Ectodermal cell (in vitro differentiated cells): ENCODE data around the gene NEO1.

Experiments
- H3K27ac ChIP-seq: 2 replicates; pipeline ENCODE4 v1.7.0; 2013; ENCODE audit warnings: mild to moderate bottlenecking, low read depth, low read length; ENCODE audit not compliant: insufficient read depth, poor library complexity, severe bottlenecking
- H3K27me3 ChIP-seq: 2 replicates; pipeline ENCODE4 v1.7.0; 2013; ENCODE audit warnings: mild to moderate bottlenecking, low read length; ENCODE audit not compliant: insufficient read depth, control insufficient read depth, poor library complexity, severe bottlenecking
- H3K36me3 ChIP-seq: one replicate; pipeline ENCODE4 v1.7.0; 2013; ENCODE audit warnings: low read length; ENCODE audit not compliant: control insufficient read depth, insufficient read depth
- H3K4me1 ChIP-seq: one replicate; pipeline ENCODE4 v1.7.0; 2013; ENCODE audit warnings: low read length; ENCODE audit not compliant: control insufficient read depth, insufficient read depth
- H3K4me3 ChIP-seq: 2 replicates; pipeline ENCODE4 v1.7.0; 2013; ENCODE audit warnings: low read depth, low read length, control low read depth; ENCODE audit not compliant: insufficient read depth
- H3K9me3 ChIP-seq: 2 replicates; pipeline ENCODE4 v1.7.0; 2013; ENCODE audit warnings: mild to moderate bottlenecking, low read length, moderate library complexity; ENCODE audit not compliant: control insufficient read depth
- WGBS, 2 experiments: methylation state at CpG; one replicate each; pipeline ENCODE4 v1.1.7; 2013; ENCODE audit warnings: missing lambda C conversion rate in 2 of 2; 5-methylcytosine and 5-hydroxymethylcytosine counted together

NEO1 gene

GRCh38 chr15:73028831-73029451 lies 23.3 kb upstream of the NEO1 start:
- H3K27ac ChIP-seq = no peak overlapping the region
- H3K27me3 ChIP-seq = no peaks in the 10 kb centered on the region
- no peaks in the 10 kb centered on the region for H3K4me1 ChIP-seq
- H3K36me3 ChIP-seq = no peaks in the 10 kb centered on the region
- H3K9me3 ChIP-seq = no peaks in the 10 kb centered on the region
- no peak overlapping the region for H3K4me3 ChIP-seq
- WGBS, 2 experiments = 85 to 93% methylated on average over 4 to 7 of the region's 7 CpGs

- Histone ChIP-seq H3K4me3 (no peak overlapping the region), H3K27ac (no peak overlapping the region), H3K4me1 (no peaks in the 10 kb centered on the region), H3K9me3 (no peaks in the 10 kb centered on the region), H3K36me3 (no peaks in the 10 kb centered on the region), H3K27me3 (no peaks in the 10 kb centered on the region)
- 97 to 98% methylated on average over 4 of the region's 4 CpGs for WGBS, 2 experiments
Measured at GRCh38 chr15:73030122-73030679, 22.1 kb upstream of the NEO1 start.

- H3K27me3 ChIP-seq = no peaks in the 10 kb centered on the region
- WGBS, 2 experiments = 94 to 99% methylated on average over 2 of the region's 2 CpGs
- no peak overlapping the region for H3K27ac ChIP-seq
Measured at GRCh38 chr15:73031648-73032047, 20.6 kb upstream of the NEO1 start.

DNA sequence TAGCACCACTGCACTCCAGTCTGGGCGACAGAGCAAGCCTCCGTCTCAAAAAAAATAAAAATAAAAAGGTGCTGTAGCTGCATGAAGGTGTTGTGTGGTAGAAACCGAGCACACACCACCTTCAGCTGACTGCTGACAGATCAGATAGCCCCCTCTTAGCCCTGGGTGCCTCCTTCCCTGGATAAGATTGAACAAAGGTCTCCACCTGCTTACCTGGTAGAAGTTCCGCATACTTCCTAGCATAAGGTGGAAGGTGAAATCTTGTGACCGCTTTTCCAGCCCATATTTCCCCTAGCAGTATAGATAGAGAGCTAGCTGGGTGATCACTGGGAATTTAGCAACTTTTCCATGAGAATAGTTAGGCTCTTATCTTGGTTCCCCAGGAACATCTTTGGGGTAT lies 18.7 kb upstream of the NEO1 start:
- Histone ChIP-seq H3K27ac (no peak overlapping the region), H3K36me3 (no peaks in the 10 kb centered on the region), H3K27me3 (no peaks in the 10 kb centered on the region), H3K9me3 (no peaks in the 10 kb centered on the region), H3K4me1 (peaks cover 2% of the 10 kb centered on the region), H3K4me3 (no peak overlapping the region)
- 90% methylated on average over 5 of the region's 5 CpGs for WGBS, 2 experiments

More at GRCh38 chr15:73031648-73032047, 20.6 kb upstream of the NEO1 start:
- H3K9me3 ChIP-seq = no peaks in the 10 kb centered on the region
- no peak overlapping the region for H3K4me3 ChIP-seq
- H3K4me1 ChIP-seq = no peaks in the 10 kb centered on the region
- H3K36me3 ChIP-seq = no peaks in the 10 kb centered on the region

DNA sequence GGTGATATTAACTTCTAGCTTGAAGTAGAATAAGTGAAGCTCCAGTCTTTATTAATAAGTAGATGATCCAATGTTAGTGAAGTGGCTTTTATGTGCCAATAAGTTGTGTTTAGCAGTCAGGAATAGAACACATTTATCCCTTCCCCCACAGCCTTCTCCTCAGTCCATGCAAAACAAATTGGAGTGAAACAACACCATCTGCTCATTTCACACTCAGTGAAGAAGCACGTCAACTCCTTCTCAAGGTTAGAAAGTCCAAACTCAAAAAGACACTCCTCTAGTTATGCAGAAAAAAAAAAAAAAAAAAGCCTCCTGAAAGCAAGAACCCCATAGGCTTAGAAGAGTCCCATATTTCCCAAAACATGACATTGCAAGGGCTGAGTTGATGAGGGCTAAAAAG lies 18.0 kb upstream of the NEO1 start:
- 71 to 87% methylated on average over 1 of the region's 1 CpG for WGBS, 2 experiments

GRCh38 chr15:73035221-73035620 lies 17.0 kb upstream of the NEO1 start:
- 90 to 91% methylated on average over 2 of the region's 2 CpGs for WGBS, 2 experiments
- Histone ChIP-seq H3K27ac (no peak overlapping the region), H3K27me3 (no peaks in the 10 kb centered on the region)

More for the DNA sequence above, 18.0 kb upstream of the NEO1 start:
- no peaks in the 10 kb centered on the region for H3K27me3 ChIP-seq
- H3K4me3 ChIP-seq = no peak overlapping the region
- no peaks in the 10 kb centered on the region for H3K36me3 ChIP-seq
- no peak overlapping the region for H3K27ac ChIP-seq
- H3K4me1 ChIP-seq = peaks cover 3% of the 10 kb centered on the region
- no peaks in the 10 kb centered on the region for H3K9me3 ChIP-seq

DNA sequence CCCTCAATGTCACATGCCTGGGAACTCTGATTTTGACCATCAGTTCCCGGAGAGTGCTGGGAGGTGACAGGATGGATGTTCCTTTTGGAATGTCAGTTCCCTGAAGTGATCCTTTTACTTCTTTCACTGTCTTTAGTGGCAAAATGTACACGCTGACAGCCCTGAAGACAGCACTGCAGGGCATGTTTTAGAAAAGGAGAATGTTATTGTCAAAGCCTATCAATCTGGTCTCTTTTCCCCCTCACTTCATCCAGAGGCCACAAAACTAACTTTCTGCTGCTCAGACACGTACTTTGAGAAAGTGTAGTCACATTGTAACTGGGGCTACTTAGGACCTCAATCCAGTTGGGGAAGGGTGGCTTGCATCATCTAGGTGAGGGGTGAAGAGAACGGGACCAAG lies 14.0 kb upstream of the NEO1 start:
- WGBS, 2 experiments = 75 to 89% methylated on average over 4 of the region's 4 CpGs
- peaks cover 3% of the 10 kb centered on the region for H3K4me1 ChIP-seq

More at GRCh38 chr15:73035221-73035620, 17.0 kb upstream of the NEO1 start:
- no peaks in the 10 kb centered on the region for H3K9me3 ChIP-seq
- H3K36me3 ChIP-seq = no peaks in the 10 kb centered on the region
- peaks cover 3% of the 10 kb centered on the region for H3K4me1 ChIP-seq
- H3K4me3 ChIP-seq = no peak overlapping the region

GRCh38 chr15:73046073-73046472 lies 6.2 kb upstream of the NEO1 start:
- H3K36me3 ChIP-seq = no peaks in the 10 kb centered on the region
- no peak overlapping the region for H3K27ac ChIP-seq
- H3K27me3 ChIP-seq = no peaks in the 10 kb centered on the region
- WGBS, 2 experiments = 88 to 91% methylated on average over 5 of the region's 5 CpGs
- no peak overlapping the region for H3K4me3 ChIP-seq
- H3K4me1 ChIP-seq = peaks cover 6% of the 10 kb centered on the region
- no peaks in the 10 kb centered on the region for H3K9me3 ChIP-seq

More for the DNA sequence above, 14.0 kb upstream of the NEO1 start:
- Histone ChIP-seq H3K36me3 (no peaks in the 10 kb centered on the region), H3K27me3 (no peaks in the 10 kb centered on the region), H3K27ac (no peak overlapping the region), H3K9me3 (no peaks in the 10 kb centered on the region), H3K4me3 (no peak overlapping the region)

DNA sequence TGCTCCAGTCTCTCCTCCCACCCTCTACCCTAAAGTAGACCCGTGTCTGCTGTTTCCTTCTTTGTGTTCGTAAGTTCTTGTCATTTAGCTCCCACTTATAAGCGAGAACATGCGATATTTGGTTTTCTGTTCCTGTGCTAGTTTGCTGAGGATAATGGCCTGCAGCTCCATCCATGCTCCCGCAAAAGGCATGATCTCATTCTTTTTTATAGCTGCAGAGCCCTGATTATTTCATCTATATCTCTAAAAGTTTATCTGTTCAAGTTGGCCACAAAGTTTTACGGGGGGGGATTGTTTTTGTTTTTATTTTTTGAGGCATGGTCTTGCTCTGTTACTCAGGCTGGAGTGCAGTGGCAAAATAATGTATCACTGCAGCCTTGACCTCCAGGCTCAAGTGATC lies 4.4 kb upstream of the NEO1 start:
- no peaks in the 10 kb centered on the region for H3K36me3 ChIP-seq
- no peaks in the 10 kb centered on the region for H3K9me3 ChIP-seq
- H3K4me1 ChIP-seq = peaks cover 8% of the 10 kb centered on the region
- no peaks in the 10 kb centered on the region for H3K27me3 ChIP-seq
- WGBS, 2 experiments = 92 to 96% methylated on average over 6 of the region's 6 CpGs
- H3K4me3 ChIP-seq = no peak overlapping the region
- H3K27ac ChIP-seq = no peak overlapping the region

DNA sequence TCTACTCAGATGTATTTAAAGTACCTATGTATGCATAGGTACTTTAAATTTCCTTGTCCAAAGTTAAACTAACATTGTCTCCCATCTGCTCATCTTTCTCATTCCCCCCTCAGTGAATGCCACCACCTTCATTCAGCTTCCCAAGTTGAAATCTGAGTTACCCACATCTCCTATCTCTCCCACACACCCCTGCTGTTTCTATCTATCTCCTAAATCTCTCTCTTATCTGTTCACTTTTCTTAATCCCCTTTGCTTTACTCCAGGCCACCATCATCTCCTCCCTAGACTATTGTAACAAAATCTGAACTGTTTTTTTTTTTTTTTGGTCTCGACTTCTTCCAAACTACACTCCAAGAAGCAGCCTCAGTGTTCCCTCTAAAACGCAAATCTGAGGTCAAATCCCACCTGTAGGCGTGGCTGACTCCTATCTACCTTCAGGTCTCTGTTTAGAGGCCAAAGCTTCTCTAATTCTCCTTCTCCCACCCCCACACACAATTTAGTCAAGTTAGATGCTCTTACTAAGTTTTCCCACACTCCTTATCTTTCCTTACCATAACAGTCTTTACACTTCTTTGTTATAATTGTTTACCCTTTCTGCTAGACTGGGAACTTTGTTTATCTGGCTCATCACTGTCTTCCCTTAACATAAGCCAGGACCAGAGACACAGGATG lies 3.5 kb upstream of the NEO1 start:
- Histone ChIP-seq H3K4me1 (peaks cover 11% of the 10 kb centered on the region), H3K4me3 (no peak overlapping the region), H3K9me3 (no peaks in the 10 kb centered on the region), H3K27ac (no peak overlapping the region), H3K36me3 (no peaks in the 10 kb centered on the region), H3K27me3 (no peaks in the 10 kb centered on the region)
- WGBS, 2 experiments = 49 to 56% methylated on average over 3 of the region's 3 CpGs
